GM18907 (cell line): Measurements from ENCODE around the gene RNU6-8.

Experiments
- ATAC-seq: cut with Tn5 transposase; IDR thresholded peaks from one replicate; pipeline ENCODE4 v1.9.1; 2021; ENCODE audit warnings: mild to moderate bottlenecking, moderate library complexity; ENCODE audit not compliant: unreplicated experiment

The RNU6-8 gene

GRCh38 chr14:32205984-32206383 is 2.9 kb upstream of the RNU6-8 start:
- peak; percentile 21 for ATAC-seq

GRCh38 chr14:32205554-32205953 is 2.5 kb upstream of the RNU6-8 start:
- ATAC-seq = no peak

- ATAC-seq = no peak
These were observed 874 bp upstream of the RNU6-8 start for GRCh38 chr14:32203928-32204357.

- ATAC-seq = no peak
These were observed 525 bp downstream of the RNU6-8 start for GRCh38 chr14:32202491-32202997.

- ATAC-seq = no peak
These were observed 1.1 kb downstream of the RNU6-8 start, which contains the start of gene RNU6-7 for GRCh38 chr14:32201816-32202490. Gene RNU6-7, plus strand, starts transcription at chr14:32202045.

- peak; percentile 56 for ATAC-seq
These were observed 1.8 kb downstream of the RNU6-8 start for GRCh38 chr14:32201193-32201815.

- ATAC-seq = no peak
These were observed 2.5 kb downstream of the RNU6-8 start for GRCh38 chr14:32200368-32201192.

- peak; percentile 59 for ATAC-seq
These were observed 5.2 kb downstream of the RNU6-8 start for GRCh38 chr14:32197919-32198318.

- no peak for ATAC-seq
These were observed 7.4 kb downstream of the RNU6-8 start for GRCh38 chr14:32195636-32196035.

- no peak for ATAC-seq
These were observed 9.5 kb downstream of the RNU6-8 start for GRCh38 chr14:32193532-32193931.

- ATAC-seq = no peak
These were observed 10.2 kb downstream of the RNU6-8 start for GRCh38 chr14:32192712-32193373.

- no peak for ATAC-seq
These were observed 12.4 kb downstream of the RNU6-8 start for GRCh38 chr14:32190673-32191072.

- no peak for ATAC-seq
These were observed 13.3 kb downstream of the RNU6-8 start for GRCh38 chr14:32189811-32190210.

- ATAC-seq = peak; percentile 58
These were observed 16.8 kb downstream of the RNU6-8 start for GRCh38 chr14:32186248-32186647.

GRCh38 chr14:32185097-32185496 is 18.0 kb downstream of the RNU6-8 start:
- no peak for ATAC-seq

GRCh38 chr14:32183151-32184058 is 19.7 kb downstream of the RNU6-8 start:
- ATAC-seq = no peak

- ATAC-seq = no peak
These were observed 31.6 kb downstream of the RNU6-8 start for GRCh38 chr14:32171469-32171868.

- ATAC-seq = no peak
These were observed 33.9 kb downstream of the RNU6-8 start for GRCh38 chr14:32169191-32169590.

- ATAC-seq = no peak
These were observed 35.2 kb downstream of the RNU6-8 start for GRCh38 chr14:32167907-32168306.

- no peak for ATAC-seq
These were observed 36.1 kb downstream of the RNU6-8 start for GRCh38 chr14:32166924-32167323.
